Measurements from ENCODE around the gene CCDC102A. TPM values are rescaled to one million over a fixed set of nuclear protein-coding genes. Genes with fewer than 3 reads are reported as not detected.
A peak's percentile ranks its signal among the peaks of the same experiment; 100 is the strongest.
"Not testable (repeated sequence)": the region's sequence is repeated elsewhere in the genome, so short reads cannot be mapped to it uniquely, and the experiment has no call there.

CCDC102A gene
- polyA plus RNA-seq, 1 donor: 12.2 TPM

DNA sequence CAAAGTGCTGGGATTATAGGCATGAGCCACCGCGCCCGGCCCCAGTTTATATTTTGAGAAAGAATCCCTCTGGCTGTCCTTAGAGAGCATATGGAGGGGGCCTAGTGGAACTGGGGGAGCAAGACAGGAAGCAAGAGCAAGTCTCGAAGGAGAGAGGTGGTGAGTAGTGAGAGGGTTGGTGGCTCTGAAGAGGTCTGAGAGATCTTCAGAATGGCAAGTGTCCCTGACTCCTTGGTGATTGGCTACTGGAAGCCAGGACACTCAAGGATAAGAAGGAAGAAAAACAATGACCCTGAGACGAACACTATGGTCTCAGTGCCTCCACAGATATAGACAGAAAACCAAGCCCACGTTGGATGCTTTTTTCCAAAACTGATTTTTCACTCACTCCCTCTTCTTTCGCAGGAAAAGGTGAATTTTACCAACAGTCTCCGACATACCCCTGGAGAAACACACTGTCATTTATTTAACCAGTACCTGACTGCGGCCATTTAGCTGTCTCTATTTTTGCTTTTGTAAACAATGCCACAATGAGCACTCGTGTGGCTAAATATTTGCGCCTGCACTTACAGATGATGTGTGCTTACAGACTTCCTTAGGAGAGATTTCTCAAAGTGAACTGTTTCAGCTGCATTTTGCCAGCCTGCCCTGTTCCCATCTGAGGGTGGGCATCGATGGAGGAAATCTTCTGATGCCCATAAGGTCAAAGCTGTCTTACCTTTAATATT lies 34.2 kb downstream of the CCDC102A start:
- no peak for DNase-seq (ENCODE audit: low read depth)

DNA sequence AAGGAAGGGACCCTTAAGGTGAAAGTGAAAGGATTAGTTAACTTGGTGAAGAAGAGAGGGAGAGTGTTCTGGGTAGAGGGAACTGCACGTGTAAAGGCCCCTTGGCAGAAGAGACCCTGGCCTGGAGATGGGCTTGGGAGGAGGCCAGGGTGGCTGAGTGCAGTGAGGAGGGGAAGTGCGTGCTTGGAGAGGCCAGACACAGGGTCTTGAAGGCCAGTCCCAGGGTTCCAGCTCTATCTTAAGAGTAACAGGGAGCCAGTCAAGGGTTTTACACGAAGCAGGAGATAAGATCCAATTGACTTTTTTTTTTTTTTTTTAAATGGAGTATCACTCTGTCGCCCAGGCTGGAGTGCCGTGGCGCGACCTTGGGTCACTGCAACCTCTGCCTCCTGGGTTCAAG lies 34.9 kb downstream of the CCDC102A start:
- no peak for DNase-seq (ENCODE audit: low read depth)

DNA sequence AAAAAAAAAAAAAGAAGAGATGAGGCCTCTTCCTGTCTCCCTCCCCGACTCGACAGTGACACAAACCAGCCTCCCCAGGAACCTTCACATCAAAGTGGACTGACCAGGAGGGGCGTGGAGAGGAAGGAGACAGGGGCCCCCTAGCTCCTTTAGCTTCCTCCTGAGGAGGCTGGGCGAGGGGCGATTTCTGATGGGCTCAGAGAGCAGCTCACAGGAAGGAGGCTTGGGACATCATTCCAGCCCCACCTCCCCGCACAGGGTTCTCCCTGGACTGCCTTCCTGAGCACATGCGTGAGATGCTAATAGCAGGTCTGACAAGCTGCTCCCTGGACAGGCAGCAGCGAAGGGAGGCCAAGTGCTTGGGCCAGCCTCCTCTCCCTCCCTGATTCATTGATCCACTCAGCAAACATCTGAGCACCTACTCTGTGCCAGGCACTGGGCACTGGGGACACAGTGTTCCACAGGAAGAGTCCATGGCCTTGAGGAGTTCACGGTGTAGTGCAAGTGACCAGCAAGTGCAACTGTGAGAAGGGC lies 35.7 kb downstream of the CCDC102A start:
- no peak for DNase-seq (ENCODE audit: low read depth)

DNA sequence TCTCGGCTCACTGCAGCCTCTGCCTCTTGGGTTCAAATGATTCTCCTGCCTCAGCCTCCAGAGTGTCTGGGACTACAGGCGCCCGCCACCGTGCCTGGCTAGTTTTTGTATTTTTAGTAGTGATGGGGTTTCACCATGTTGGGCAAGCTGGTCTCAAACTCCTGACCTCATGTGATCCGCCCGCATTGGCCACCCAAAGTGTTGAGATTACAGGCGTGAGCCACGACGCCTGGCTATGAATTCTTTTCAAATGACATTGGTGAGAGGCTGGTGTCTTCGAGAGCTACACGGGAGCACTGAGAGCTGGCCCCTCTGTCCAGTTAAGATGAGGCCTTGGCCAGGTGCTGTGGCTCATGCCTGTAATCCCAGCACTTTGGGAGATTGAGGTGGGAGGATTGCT lies 36.4 kb downstream of the CCDC102A start:
- not testable (repeated sequence) for DNase-seq (ENCODE audit: low read depth)

DNA sequence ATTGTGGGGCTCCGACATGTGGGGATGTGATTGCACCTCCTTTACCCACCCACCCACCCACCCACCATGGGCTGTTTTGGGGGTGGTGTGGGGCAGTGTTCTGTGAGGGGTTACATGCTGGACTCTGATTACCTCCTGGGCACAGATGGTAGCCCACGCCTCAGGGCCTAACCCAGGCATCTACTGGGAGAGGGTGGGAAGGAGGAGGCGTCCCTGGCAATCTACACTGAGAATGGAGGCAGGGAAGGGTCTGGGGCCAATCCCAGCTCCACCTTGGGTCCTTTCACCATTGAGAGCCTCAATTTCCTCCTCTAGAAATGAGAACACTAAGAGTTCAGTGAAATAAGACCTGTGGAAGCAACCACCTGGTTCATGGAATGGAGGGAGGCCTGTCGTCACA lies 38.3 kb downstream of the CCDC102A start:
- DNase-seq (ENCODE audit: low read depth): no peak

DNA sequence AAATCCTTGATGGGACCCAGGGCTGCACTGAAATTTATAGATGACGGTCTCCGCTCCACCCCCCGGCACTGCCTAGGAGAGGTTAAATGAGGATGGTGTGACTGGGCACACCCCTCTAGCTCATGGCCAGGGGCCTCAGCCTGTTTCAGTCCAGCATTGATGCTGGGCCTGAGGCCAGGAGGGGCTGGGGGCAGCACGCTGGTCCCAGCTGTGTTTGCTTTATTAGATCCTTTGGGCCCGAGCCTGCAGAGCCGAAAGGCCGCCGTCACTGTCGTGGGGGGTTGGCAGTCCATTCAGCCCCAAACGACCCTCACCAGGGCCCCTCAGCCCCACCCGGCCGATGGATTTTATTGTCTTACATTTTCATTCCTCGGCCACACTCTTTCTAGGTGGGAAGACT lies 39.2 kb downstream of the CCDC102A start:
- DNase-seq (ENCODE audit: low read depth): no peak

DNA sequence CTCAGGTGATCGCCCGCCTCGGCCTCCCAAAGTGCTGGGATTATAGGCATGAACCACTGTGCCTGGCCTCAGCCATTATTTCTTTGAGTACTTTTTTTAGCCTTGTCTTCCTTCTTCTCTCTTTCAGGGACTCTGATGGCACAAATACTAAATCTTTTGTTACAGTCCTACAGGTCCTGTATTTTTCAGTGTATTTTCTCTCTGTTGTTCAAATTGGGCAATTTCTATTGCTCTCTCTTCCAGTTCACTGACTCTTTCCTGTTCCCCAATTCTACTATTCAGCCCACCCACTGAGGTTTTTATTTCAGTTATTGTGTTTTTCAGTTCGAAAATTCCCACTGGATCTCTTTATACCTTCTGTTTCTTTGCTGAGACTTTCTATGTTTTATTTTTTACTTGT lies 42.6 kb downstream of the CCDC102A start:
- DNase-seq (ENCODE audit: low read depth): no peak

DNA sequence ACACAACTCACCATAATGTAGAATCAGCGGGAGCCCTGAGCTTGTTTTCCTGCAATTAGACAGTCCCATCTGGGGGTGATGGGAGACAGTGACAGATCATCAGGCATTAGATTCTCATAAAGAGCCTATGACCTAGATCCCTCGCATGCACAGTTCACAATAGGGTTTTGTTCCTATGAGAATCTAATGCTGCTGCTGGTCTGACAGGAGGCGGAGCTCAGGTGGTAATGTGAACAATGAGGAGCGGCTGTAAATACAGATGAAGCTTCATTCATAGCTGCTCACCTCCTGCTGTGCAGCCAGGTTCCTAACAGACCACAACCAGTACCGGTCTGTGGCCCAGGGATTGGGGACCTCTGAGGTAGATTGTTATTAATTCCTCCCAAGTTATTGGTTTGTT lies 47.1 kb downstream of the CCDC102A start:
- no peak for DNase-seq (ENCODE audit: low read depth)

DNA sequence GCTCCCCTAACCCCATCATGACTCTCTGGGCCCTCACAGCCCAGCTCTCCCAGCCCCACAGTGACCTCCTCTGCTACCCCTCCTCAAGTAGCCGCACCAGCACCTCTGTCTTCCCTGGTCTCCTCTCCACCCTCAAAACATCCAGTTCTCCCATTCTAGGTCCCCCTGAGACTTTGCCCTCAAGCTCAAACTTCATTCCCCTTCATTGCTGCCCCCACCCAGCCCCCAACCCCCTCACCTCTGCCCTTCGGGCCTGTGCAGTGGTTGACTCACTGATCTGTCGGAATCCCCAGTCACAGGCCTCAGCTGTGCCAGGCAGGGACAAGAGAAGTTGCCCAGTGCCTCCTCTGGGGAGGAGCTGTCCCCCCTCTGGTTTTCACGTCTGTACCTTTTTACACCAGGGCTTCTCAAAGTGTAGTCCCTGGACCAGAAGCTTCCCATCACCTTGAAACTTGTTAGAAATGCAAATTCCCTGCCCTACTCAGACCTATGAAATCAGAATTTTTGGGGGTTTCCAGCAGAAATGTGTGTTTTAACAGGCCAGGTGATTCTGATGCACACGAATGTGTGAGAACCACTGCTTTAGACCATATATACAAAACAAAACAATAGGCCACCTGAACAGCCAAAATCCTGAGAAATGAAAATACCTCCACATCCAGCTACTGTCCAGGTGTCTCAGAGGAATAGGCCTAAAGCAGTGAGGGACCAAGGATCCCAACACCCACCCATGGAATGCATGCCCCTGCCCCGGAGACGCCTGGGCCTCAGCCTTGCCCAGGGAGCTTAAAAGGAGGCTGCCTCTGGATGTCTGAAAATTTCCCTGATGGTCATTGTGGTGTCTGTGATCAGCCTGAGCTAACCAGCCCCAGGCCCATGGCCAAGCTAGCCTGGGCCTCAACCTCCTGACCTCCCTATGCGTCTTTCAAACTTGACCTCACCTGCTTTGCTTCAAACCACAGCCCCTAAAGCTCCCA lies 49.2 kb downstream of the CCDC102A start:
- DNase-seq (ENCODE audit: low read depth): no peak

DNA sequence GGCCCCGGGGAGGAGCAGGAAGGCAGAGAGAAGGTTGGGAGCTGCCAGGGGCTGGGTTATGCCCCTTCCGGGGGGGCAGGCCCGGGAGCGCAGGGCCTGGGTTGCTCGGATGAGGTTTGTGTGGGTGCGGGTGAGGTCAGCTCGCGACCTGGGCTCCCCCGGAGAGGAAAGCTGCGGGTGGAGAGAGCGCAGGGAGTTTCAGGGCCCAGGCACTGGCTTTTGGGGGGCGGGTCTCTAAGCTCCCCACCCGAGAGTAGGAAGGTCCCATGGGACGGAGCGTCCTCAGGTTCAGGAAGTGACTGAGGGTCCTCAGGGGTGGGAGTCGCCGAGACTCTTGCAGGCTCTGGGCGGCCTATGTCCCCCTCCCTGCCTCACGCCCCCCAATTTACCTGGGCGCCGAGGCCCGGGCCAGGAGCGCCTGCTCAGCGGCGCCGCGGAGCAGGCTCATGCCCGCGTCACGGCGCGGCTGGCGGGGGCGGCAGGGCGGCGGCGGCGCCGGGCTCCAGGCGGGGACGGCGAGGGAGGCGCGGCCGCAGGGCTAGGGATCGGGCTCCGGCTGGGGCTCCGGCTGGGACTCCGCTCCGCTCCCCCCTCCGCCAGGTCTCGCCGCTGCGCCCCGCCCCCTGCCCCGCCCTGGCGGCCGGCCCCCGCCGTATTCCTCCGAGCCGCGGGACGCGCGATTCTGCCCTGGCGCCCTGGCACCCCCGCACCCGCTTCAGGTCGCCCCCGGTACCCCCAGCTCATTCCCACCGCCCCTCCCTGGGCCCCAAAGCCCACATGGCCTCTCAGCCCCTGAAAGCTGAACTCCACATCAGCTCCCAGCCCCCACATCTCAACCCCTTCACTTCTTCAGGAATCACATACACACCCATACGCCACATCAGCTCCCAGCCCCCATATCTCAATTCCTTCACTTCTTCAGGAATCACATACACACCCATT lies 50.2 kb downstream of the CCDC102A start, which contains the start of gene DOK4:
DOK4 (minus strand) TSS at position 578 of the 942 bp plus-strand sequence. CDS start 6,986 bp downstream, outside the sequence.
- peak; percentile 20 for DNase-seq (ENCODE audit: low read depth)

DNA sequence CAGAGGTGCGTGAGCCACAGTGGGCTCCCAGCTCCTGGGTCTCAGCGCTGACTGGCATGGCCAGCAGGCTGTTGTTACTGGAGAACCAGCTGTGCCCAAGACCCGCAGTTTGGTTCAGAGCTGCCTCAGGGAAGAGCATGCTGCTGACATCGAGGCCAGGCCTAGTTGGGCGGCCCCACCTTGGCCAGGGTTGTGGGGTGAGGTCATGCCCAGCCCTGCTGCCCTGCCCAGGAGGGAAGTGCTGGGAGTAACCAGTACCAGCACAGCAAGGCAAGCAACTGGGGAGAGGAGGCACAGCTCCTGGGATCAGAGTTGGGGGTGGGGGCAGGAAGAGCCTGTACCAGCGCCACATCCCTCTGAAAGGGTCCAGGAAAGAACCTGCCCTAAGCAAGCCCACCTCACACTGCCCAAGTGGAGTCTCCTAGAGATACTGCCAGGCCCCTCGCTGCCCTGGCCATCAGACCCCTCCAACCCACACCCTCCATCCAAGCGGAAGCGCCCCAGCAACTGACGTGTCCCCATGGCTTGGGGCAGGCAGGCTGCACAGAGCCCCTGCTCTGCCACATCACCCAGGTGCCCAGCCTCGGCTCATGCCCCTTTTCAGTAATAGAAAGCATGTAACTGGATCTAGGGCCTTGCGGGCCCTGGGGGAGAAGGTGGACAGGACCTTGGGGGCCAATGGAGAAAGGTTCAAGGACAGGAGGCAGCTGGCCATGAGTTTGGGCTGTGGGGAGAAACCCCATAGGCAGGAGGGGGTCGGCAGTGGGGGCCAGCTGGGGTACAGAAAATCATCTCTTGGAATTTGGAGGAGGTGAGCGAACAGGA lies 51.1 kb downstream of the CCDC102A start:
- no peak for DNase-seq (ENCODE audit: low read depth)

DNA sequence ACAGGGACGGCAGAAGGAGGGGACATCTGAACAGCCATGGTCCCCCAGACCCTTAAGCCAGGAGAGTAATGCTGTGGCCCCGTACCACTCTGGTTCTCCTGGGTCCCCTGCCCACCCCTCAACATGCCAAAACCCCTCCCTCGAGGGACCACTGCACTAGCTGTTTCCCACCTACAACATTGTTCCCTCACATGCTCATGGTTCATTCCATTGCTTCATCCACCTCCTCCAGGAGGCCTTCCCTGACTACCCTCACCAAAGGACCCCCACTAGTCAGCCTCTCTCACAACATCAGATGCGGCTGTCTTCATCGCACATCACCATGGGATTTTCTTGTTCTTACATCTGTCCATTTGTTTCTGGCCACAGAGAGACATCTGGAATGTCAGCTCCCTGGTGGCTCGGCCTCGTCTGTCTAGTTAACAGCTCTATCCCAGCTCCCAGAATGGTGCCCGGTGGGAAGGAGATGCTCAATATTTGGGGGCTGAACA lies 51.8 kb downstream of the CCDC102A start:
- no peak for DNase-seq (ENCODE audit: low read depth)

DNA sequence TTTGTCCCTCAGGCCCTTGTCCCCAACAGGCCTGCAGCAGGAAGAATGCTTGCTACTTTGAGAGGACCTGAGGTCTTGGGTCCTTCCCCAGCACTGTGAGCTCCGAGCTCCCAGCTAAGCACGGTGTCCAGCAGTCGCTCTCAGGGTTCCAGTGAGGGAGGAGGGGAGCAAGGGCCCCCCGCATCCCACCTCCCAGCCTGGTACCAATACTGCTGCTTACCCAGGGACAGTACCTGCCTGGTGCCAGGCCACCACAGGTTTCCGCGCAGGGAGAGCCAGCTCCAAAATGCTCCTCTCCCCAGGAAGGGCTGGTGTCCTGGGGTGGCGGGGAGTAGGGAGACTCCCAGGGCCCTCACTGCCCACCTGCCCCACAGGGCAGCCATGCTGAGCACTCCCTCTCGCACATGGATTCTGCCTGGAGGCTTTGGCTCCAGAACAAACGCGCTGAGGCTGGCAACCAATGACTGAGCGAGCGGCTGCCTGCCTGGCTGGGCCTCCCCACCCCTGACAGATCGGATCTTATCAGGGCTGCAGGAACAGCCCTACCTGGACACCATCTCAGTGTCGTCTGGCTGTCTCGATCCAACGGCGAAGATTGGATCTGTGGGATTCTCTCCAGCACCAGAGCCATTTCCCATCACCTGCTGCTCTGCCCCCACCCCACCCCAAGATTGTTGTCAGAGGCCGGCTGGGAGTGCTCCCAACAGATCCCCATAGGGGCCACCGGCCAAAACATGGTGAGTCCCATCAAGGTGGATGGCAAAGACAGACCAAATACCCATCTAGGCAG lies 52.5 kb downstream of the CCDC102A start:
- DNase-seq (ENCODE audit: low read depth): no peak

DNA sequence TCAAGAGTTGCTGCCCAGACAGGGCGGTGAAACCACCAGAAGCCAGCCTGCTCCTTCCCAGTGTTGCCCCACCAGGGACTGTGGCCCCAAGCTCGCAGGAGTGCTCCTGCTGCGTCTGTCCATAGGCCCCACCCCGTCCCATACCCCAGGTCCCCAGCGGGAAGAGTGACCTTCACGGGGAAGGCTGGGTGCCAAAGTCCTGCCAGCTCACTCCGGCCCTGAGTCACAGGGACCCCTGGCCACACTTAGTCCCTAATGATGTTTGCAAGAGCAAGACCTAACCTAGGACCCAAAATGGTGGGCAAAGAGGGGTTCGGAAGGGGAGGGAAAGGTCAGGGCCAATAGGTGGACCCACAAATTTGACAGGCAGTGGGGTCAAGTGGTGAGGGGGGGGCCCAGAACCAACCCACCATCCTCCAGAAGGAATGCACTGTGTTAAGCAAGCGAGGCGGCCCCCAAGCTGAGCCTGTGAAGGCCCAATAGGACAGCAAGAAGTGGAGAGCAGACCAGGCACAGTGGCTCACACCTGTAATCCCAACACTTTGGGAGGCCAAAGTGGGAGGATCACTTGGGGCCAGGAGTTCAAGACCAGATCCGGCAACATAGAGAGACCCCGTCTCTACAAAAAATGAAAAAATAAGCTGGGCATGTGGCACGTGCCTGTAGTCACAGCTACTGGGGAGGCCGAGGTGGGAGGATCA lies 53.4 kb downstream of the CCDC102A start:
- DNase-seq (ENCODE audit: low read depth): no peak

DNA sequence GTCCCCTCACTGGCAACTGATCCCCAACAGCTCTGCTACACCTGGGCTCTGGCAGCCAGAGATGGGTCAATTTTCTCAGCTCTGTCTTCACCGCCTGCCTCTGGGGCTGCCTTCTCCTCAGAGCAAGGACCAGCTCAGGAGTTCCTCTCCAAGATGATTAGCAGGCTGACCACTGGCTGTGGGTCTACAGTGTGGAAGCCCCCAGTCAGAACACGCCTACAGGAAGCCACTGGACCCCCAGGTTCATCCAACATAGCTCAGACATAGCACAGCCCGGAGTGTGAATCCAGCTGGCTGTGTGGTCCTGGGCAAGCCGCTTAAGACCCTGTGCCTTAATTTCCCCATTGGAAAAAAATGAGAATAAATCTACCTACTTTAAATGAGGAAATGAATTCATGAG lies 55.0 kb downstream of the CCDC102A start:
- no peak for DNase-seq (ENCODE audit: low read depth)

DNA sequence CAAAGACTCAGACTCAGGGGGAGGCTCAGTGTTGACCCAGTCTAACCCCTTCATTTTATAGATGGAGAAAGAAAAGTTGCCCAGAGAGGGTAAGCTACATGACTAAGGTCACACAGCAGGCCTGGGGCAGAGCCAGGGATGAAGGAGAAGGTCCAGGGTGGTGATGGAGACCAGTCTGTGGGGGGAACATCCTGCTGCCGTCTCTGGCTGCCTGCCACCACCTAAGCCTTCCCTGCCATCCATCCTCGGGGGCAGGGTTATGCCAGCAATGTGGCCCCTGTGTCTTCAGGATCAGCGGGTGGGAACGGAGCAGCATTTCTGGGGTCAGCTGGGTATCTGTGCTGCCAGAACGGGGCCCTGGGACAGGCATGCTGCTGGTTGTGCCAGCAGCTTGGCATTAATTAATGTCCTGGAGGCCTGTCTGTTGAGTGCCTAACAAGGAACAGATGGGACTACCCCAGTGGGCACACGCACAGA lies 55.6 kb downstream of the CCDC102A start:
- no peak for DNase-seq (ENCODE audit: low read depth)

DNA sequence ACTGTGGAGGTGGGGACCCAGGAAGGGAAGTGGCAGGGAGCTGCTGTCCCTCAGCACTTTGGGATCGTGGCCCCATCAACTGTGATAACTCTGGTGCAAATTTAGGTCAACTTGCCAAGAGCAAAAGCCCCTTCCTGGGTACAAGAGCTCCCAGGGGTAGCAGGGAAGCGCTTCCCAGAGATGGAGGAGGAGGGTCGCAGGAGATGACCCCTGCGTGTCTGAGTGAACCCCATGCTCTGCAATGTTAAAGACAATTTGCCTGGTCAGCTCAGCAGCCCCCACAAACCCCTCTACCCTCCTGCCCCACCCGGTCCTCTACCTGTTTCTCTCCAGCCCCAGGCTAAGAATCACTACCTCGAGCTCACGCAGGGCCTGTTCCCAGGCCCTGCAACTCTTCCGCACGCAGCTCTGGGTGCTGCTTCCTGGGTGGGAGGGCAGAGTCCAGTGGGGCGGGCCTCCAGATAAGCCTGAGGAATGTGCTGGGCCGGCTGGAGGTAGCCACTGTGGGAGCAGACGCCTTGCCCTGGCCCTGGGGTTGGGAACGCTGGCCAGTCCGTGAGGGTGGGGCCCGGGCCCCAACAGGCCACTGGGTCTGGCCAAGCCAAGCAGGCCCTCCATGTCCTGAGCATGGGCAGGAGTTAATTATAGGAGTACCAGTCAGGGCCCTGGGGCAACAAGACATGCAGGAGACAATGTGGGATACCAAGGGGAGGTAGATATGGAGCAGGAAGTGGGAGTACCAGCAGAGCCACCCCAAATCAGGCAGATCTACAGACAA lies 56.2 kb downstream of the CCDC102A start:
- DNase-seq (ENCODE audit: low read depth): no peak
